GM21529 (cell line): Measurements from ENCODE around the gene RGS17.
A peak's percentile ranks its signal among the peaks of the same experiment; 100 is the strongest.
"Not testable (repeated sequence)": the region's sequence is repeated elsewhere in the genome, so short reads cannot be mapped to it uniquely, and the experiment has no call there.

Source experiments
- ATAC-seq: cut with Tn5 transposase; IDR thresholded peaks from one replicate; pipeline ENCODE4 v1.9.1; 2021; ENCODE audit not compliant: unreplicated experiment

Gene RGS17

DNA sequence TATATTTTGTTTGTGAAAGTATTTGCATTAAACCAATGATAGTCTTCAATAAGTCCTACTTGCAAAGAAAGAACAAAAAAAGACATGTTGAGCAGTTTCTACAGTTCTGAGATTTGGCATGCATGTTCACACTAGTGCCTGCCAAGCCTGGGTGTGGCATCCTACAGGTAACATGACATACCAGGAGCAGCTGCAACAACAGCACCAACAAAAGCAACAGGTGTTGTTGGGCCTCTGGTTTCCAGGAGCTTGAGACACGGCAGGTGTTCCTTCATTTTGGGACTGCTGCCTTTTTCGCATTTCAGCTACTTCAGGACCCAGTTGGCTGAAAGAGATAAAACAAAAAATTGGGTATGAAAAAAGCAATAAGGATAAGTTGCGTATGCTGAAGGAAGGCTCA is 87.4 kb downstream of the RGS17 start:
- no peak for ATAC-seq

DNA sequence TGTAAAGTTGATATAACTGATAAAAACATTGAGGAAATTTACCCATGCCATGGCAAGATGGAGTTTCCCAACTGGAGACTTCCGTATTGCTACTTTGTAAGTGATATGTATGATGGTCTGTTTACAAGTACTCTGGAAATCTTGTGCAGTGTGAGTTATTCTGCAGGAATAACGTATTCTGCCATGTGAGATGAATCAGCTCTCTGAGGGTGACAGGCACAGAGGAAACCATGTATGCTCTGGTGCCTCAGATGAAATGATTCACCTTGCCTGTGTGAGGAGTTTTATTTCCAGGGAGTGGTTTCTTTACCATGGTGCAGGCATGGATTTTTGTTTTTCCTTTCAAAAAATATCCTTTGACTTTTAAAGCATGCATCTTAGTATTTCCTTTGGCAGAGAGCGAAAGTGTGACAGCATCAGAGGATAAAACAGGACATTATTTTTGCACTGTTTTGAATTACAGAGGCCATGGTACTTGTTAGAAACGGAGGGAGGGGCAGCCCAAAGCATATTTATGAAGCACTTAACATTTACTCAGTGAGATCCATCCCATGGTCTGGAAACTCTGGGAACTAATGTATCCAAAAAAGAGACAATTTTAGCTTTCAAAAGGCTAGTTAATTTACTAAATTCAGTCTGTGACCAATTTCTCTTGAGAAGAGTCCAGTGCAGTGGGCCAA is 92.6 kb downstream of the RGS17 start:
- no peak for ATAC-seq

DNA sequence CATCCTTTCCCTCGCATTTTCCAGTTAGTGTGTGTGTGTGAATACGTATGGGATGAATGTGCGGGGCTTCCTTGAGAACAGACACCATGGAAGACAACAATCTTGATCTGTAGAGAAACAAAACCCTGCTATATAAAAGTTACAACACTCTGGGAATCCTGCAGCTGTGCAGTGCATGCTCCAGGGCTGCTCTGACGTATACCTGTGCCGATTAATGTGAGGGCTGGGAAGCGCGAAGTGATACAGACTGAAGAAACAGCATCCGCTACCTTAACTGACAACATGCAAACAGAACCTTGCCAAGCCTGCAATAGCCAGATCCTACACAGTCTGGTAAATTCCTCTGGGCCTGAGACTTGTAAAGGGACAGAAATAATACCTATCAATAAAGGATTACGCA is 96.9 kb downstream of the RGS17 start:
- no peak for ATAC-seq

DNA sequence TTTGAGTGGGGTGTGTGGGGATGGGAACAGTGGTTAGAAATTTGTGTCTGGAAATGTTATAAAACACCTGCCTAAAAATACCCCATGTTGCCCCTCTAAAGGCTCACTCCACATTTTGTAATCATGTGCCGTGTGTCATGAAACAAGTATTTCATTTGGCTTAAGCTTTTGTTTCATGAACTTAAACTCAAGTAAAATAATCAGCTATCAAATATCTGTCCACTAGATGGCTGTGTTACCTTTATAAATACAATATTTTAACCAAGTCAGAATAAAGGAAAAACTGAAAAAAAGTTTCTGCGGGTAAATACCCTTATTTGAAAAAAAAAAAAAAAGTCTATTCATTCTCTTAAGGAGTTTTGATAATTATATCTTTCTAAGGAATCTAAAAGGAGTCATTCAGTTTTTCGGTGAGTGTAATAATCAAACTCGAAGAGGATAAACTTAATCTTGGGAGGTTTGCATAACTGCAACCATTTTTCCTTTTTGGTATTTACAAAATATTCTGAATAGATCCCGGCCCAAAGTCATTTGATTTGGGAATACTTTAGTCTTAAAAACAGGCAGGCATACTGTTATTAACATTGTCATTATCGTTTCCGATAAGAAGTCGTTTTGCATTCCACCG is 98.7 kb downstream of the RGS17 start:
- no peak for ATAC-seq

DNA sequence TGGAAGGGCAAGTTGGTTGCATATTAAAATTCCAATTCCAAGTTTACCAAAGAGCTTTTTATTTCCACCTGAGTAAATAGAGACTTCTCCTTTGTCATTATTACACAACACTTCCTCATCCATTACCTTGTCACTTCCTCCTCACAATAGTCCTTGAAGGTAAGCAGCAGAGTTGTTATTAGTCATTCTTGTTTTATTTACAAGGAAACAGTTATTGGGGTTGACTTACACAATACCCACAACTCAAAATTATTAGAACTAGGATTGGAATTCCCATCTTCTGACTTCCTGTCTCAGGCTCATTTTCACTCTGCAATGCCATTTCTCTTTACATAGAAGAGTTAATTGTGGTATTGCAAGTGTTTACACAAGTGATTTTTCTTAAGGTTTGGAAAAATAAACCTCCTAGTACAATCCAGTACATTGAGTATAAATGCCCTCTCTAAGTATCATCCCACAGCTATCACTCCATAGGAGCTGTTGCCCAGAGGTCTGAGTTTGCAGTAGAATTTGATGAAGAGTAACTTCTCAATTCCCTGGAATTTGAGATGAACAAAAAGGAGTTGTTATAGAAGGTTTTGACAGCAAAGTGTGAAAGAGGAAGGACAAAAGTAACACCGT is 99.6 kb downstream of the RGS17 start:
- ATAC-seq, result no peak

DNA sequence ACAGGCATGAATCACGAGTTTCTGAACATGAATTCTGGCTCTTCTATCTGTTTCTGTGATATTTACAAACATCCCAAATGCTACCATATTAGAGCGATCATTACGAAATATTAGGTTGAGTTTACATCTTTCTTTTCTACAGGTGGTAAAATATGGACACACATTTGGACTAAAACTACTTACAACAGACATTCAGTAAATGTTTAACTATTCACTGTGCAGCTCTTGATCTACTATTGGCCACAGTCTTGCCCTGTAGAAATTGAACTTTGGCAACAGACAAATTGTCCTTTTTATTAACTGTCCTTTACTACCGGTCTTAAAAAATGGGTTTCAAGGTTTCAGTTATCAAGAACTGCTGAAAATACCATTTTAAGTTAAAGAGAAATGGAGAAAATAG is 102.1 kb downstream of the RGS17 start:
- no peak for ATAC-seq

DNA sequence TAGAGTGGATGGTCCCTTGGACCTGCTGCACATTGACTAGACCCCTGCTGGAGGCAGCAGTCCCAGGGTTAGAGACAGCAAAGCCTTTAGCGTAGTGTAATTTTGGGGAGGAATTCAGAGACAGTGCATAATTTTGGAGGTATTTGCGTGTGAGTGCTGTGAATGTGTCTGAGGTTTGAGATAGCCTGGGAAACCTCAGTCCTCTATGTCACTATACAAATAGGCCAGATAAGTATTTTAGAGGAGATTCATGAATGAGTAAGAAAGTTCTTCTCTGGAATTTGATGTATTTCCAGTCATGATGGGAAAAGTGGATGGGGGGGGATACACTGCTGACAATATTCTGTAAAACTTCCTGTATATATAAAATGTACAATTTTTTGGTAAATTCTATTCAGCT is 102.8 kb downstream of the RGS17 start:
- no peak for ATAC-seq

DNA sequence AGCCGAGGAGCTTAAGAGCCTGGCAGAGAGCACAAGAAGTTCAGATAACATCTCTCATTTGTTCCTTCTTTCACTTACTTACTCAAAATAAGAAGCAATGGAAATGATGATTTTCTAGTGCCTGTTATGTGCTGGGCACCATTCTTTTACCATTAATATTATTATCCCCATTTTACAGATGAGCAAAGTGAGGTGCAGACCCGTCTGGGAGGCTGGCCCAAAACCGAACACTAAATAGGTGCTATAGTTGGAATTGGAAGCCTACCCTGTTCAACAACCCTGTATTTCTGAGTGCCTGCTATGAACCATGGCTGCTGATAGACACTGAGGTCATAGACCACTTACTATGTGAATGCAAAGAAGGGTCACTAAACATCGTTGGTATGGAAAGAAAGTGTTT is 103.6 kb downstream of the RGS17 start:
- no peak for ATAC-seq

DNA sequence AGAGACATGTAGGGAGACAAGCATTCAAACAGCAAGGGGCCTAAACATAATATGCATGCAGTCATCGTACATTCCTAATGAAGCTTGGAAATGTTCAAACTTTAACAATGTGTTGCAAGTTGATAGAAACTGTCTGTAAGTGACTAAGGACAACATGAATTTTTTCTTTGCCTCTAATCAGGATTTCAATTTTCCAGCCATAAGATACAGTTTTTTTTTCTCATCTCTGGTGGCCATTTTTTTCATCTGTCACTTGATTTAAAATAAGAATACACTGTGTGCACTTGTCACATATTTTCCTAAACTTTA is 106.4 kb downstream of the RGS17 start:
- ATAC-seq, result no peak

DNA sequence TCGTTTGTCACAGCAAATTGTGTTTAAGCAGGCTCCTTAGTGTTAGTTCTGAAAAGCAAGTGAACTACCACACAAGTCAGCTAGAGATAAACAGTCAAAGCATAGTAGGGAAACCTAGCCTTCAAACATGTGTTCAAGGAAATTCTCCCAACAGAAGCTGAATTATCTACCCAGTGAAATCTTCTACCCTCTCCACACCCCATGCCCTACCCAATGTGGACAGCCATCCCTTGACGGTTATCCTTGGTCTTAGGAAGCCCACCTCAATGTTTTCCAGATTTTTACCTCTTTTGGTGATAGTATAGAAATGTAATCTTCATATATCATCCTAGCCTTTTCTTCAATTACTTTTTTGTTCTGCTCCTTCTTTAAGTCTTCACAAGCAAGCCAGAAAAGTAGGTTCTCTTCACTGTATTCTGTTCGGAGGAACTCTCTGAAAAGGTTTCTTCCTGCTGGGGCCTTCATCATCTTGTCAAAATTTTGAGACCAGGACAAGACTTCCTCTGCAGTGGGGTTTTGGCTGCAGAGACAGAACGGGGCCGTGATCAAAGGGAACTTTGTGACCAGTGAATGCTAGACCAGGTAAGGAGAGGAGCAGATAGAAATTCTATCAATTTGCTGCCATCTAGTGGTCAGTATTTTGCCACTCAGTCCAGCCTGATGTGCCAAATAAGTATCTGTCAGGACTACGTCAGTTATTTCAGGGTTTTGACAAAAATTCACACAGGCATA is 106.9 kb downstream of the RGS17 start:
- ATAC-seq, result peak; percentile 99

DNA sequence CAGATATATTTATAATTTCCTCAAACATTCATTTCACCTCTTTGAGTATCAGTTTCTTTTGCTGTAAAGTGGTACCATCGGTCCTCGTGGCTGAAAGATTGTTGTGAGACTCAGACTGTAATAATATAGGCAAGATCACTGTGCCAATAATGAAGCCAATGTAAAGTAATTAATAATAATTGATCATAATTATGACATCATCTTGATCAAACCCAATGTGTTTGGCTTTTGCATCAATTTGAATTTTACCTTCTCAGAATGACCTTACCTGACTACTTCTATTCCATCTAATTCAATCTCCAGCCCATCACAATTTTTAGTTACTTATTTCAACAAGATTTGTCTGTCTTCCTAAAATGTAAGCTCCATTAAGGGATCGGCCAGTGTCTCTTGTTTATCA is 112.7 kb downstream of the RGS17 start:
- ATAC-seq, result no peak

DNA sequence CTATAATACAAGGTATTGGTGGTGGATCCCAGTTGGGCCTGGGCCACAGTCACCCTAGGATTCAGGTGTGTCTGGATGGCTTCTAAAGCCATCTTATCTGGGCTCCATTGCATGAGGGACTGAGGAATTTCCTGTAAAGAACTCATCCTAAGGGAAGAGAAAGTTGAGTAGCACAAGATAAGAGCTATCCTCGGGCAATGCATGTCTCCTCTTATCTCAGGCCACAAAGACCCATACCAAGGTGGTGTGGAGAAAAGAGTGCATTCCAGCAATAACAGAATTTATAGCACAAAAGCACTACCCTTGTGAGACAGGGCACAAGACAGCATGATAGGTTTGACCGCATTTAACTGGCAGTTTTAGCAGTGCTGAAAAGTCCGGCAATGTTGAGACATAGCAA is 114.2 kb downstream of the RGS17 start:
- no peak for ATAC-seq

DNA sequence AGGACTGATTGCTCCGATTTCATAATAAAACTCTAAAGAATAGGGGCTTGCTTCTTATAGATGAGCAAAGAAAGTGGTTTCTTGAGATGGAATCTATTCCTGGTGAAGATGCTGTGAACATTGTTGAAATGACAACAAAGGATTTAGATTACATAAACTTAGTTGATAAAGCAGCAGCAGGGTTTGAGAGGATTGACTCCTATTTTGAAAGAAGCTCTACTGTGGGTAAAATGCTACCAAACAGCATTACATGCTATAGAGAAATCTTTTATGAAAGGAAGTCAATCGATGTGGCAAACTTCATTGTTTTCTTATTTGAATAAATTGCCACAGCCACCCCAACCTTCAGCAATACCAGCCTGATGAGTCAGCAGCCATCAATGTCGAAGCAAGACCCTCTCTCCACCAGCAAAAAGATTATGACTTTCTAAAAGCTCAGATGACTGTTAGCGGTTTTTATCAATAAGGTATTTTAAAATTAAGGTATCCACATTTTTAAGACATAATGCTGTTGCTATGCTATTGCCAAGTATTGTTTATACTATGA is 115.9 kb downstream of the RGS17 start:
- ATAC-seq, result no peak

DNA sequence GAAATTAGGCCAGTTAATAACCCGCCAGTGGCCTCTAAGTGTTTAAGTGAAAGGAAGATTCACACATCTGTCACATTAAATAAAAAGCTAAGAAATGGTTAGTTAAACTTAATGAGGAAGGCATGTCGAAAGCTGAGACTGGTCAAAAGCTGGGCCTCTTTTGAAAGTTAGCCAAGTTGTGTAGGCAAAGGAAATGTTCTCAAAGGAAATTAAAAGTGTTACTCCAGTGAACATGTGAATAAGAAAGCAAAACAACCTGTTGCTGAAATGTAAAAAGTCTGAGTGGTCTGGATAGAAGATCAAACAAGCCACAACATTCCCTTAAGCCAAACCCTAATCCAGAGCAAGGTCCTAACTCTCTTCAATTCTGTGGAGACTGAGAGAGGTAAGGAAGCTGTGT is 117.6 kb downstream of the RGS17 start:
- ATAC-seq, result no peak

DNA sequence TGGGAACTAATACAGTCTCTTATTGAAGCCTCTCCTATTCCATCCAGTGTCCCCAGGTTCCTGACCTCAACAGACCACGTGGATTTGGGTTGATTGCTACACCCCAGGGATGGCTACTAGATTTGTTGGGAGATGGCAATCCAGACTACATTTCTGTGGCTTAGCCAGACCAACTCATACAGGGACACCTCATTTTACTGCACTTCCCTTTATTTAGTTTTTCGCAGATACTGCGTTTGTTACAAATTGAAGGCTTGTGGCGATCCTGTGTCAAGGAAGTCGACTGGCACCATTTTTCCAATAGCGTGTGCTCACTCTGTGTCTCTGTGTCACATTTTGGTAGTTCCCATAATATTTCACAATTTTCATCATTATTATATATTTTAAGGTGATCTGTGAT is 118.2 kb downstream of the RGS17 start:
- ATAC-seq, result no peak

DNA sequence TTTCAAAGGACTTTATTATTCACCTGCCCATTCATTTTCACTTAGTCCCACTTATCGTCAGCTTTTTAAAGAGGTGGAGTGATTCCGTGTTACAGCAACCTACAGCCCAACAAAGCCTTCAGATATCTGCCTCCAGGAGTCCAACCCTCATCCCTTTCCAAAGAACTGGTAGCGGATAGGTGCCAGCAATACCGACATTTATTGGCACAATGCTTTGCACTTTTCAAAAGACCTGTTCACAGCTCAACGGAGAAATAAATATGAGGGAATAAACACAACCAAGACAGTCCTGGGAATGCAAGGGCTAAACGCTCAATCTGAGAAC is 127.8 kb downstream of the RGS17 start:
- peak; percentile 3 for ATAC-seq

DNA sequence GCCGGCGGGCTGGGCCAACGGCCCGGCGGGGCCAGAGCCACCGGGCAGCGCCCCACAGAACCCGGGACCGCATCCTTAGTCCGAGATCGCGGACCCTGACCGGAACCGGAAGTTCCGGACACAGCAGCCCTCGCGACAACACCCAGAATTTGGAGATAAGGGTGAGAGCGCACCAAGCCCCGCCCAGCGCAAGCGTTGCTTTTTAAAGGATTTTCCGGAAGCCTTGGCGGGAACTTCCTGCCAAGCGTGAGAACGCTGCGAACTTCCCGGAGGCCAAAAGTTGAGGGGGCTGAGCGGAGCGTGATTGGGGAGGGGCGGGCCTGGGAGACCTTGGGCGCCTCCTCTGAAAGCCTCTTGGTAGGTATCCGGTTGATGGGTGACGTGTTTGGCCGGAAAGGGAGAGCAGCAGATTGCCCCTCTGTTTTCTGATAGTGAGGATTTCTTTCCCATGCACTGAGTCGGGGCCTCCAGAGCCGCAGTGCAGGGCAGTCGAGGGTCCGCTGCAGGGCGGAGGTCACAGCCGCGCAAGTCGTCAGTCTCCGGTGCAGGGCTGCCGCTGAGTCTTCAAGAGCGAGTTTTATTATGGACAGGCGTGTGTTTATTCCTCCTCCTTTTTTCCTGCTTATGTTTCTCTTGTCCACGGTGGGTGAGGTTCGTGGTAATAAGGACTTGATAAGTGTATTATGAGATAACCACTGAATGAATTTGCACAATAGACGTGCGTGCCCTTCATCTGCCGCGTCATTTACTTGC is 128.3 kb downstream of the RGS17 start, which contains the start of gene MTRF1L:
Gene MTRF1L (minus strand): TSS at position 97 of the 753 bp plus-strand sequence. CDS start 24 bp downstream, at position 73.
- peak; percentile 88 for ATAC-seq

DNA sequence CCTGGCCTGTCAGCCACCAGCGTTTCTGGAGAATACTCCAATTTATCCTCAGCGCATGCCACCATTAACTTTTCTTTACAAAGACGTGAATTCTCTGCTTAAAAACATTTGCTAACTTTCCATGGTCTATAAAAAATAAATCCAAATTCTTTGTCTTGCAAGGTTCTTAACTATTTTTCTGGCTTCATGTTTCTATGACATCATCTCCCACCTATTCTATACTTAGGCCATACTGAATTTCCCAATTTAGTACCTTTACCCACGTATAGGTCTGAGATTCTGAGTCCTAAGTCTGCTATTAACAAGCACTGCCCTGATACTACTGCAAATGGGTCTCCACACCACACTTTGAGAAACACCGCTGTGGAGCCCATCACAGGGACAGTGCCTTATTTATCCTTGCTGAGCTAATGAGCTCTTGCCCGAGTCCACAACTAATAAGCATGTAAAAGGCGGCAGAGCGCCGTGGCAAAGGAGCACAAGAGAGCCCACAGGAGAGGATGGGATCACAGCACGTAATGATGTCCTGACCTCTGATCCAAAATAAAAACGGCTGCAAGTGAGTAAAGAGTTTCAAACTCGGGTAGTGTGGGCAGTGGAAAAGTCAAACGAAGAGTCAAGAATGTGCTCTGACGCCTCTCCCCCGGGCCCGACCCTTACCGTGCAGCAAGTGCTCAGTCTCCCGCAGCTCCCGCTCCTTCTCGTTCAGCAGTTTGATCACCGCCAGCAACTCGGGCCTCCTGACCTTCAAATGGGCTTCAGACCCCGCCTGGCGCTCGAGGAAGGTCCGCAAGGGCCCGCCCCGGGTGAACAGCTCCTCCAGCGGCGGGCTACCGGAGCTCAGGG is 129.1 kb downstream of the RGS17 start:
- ATAC-seq, result peak; percentile 24

DNA sequence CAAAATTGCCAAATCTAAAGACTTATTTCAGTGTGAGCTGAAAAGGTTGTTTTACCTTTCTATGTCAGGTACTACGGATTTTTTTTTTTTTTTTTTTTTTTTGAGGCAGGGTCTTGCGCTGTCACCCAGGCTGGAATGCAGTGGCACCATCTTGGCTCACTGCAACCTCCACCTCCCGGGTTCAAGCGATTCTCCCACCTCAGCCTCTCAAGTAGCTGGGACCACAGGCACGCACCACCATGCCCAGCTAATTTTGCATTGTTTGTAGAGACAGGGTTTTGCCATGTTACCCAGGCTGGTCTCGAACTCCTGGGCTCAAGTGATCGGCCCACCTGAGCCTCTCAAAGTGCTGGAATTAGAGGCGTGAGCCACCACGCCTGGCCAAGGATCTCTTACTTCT is 130.3 kb downstream of the RGS17 start:
- not testable (repeated sequence) for ATAC-seq

DNA sequence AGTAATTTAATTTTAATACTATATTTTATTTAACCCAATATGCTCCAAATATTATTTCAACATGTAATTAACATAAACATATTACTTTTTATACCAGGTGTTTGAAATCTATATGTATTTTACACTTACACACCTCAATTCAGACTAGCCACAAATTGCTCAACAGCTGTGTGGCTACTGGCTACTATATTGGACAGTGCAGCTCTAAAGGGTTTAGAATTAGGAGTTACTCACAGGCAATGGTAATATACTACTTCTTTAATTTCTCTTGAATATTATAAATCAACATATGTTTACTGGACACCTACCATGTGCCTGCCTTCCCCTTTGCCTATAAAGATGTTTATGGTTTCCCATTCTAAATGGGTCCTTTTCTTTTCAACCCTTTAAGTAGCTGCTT is 130.8 kb downstream of the RGS17 start:
- no peak for ATAC-seq
